ENCODE results near the gene BMP8A.
"Not testable (repeated sequence)": the region's sequence is repeated elsewhere in the genome, so short reads cannot be mapped to it uniquely, and the experiment has no call there.

BMP8A gene

DNA sequence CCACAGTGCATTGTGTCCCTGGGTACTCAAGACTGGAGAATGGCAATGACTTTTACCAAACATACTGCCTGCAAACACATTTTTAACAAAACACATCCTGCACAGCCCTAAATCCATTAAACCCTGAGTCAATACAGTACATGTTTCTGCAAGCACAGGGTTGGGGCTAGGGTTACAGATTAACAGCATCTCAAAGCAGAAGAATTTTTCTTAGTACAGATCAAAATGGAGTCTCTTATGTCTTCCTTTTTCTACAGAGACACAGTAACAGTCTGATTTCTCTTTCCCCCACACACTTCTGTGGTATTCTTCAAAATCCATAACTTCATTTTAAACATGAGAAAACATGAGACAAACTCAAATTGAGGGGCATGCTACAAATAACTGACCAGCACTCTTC, 13.9 kb downstream of the BMP8A start:
- no peak for DNase-seq (ENCODE audit: low read depth)

DNA sequence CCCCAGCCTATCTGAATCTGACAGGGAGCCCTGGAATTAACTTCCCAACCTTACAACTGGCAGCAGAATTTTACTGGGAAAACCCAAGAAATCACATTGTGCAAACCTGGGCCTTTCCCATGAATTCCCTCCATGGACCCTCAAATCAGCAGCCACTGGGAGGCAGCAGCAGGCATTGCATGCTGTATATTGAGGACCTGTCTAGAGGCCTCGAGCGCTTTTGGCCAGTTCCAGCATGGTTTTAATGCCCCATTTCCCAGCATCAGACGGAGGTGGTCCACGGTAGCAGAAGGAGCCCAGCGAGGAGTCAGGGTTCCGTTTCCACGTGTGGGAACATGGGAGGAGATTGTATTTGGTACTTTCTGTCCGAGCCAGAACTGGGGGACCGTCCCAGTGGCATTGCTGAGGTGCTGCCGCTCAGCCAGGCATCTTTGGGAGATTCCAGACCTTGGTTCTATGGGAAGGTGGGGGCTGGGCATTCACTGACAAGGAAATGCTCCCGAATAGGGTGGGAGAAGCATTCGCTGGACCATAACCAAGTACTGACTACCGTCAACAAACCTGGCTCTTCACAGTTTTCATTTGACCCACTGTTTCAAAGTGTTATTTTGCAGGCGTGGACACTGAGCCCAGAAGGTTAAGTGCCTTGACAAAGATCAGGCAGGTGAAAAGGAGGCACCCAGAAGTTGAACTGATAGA, 15.9 kb downstream of the BMP8A start:
- no peak for DNase-seq (ENCODE audit: low read depth)

DNA sequence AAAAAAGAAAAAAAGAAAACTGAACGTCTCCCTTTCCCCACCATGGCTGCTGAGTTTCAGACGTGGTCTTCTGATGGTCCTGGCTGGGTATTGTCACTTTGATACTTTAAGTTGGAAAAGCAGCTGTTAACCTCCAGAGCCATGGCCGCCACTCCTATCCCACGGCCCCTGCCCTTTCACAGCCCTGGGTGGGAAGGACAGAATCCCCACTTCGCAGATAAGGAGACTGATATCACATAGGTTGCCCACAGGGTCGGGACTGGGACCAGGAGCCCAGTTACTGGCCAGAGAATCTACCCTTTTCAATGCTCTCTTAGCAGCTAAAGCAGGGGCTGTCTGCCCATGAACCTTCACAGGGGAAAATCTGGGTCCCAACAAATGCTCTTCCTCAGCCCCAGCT, 16.8 kb downstream of the BMP8A start:
- DNase-seq (ENCODE audit: low read depth): no peak

DNA sequence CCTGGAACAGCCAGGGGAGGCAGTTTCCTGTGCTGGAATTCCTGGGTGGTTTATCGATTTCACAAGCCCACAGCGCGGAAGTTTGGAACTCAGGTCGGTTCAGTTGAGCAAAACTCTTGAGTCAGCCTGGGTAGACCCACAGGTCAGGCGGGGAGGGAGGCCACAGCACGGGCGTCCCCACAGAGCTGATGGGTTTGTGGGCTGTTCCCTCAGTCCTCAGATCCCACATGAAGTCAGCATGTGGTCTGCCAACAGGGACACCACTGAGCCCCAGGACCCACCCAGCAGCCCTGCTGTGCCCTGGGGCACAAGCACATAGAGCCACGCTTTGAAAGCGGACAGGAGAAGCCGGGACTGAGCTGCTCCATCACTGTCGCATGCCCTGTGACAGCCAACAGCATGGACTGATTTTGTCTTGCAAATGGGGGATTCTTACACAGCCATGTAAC, 17.4 kb downstream of the BMP8A start:
- DNase-seq (ENCODE audit: low read depth): no peak

DNA sequence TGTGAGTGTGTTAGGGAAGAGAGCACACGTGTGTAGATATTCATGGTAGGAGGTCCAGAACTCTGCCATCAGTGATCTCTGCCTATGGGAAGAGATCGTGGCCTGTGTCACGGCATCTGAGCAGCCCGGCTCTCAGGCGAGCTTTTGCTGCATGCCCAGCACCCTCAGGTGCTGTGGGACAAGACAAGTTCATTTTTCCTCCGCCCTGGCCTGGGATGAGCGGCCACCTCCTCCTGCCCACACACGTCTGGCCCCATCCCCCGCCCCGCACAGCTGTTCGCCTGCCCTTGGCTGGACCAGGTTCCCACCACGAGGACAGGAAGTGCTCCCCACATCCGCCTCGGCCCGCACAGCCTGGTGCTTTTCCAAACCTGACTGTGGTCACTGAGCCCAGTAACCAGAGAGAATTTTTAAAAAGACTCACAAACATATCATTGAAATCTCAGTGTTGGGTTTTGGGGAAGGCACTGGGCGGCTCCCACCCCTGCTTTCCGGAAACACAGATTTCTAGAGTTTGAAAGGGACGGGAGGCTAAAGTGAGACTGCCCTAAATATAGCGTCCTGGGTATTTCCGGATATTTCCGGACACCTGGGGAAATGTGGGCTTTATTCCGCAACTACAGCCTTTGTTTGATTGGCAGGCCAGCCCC, 18.0 kb downstream of the BMP8A start:
- DNase-seq (ENCODE audit: low read depth): no peak

DNA sequence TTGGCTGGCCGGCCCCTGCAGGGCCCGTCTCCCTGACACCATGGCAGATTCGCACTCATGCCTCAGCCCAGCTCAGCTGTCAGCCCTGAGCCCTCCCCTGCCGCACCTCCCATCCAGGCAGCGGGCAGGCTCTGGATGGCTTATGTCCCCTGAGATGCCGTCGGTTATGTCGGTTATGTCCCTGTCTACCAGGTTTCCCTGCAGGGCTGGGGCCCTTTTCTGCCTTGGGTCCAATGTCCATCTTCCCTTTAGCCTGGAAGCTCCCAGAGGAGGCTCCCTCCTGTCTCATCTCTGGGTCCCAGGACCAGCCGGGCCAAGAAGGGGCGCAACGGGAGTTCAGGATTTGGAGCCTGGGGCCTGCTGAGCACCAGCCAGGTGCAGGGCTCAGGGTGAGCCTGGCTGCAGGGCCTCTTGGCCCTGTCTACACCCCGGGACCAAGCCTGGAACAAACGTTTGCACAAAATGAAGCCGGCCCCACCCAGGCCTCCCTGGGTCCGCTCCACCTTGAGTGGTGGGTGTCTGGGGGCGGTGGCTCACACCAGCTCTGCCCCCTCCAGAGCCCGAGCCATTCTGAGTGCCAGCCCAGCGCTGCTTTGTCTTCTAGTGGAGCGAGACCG, 19.2 kb downstream of the BMP8A start:
- DNase-seq (ENCODE audit: low read depth): not testable (repeated sequence)

DNA sequence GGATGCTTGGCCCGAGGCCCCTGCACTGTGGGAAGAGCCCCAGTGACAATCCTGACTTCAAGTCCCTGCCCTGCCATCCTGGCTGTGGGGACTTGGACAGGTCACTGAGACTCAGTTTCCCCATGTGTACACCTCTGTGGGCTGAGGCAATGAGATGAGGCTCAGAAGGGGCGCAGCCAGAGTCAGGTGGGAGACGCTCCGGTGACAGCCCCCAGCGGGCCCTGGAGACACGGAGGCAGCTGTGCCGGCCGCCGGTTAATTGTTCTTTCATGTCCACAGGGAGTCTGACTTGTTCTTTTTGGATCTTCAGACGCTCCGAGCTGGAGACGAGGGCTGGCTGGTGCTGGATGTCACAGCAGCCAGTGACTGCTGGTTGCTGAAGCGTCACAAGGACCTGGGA, 20.0 kb downstream of the BMP8A start:
- DNase-seq (ENCODE audit: low read depth): not testable (repeated sequence)

DNA sequence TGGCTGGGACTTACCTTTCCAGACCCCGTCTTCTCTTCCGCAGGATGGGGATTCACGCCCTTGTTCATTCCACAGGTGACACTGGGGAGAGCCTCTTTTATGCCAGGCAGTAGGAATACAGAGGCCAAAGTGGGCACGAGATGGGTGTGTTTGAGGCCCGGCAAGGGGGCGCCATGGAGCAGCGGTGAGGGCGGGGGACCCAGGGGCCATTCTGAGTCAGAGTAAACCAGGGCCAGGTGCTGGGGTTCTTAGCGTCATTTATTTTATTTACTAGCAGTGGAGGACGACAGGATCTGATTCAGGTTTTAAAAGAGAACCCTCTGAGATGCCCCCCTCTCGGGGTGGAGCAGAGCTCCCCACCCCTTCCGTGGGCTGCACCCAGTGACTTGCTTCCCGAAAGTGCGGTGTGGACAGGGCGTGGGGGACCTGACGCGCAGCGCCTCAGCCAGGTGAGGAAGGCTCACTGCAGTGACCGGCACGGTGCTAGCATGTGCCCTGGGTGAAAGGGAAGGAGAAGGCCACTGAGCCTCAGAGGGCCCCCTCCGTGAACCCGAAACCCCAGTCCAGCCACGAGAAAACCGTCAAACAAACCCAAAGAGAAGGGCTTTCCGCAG, 20.9 kb downstream of the BMP8A start:
- not testable (repeated sequence) for DNase-seq (ENCODE audit: low read depth)

DNA sequence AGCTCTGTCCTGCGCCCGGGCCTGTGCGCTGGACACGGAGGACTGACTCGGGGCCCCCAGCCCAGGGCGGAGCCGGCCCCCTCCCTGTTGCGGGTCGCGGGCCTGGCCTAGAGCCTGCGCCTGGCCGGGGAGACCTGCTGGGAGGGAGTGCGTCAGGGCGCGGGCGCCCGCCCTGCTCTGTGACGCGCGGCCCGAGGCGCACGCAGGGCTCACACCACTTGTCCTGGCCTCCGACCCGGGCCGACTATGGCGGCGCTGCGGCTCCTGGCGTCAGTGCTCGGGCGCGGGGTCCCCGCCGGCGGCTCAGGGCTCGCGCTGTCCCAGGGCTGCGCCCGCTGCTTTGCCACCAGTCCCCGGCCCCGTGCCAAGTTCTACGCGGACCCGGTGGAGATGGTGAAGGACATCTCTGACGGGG, 23.3 kb downstream of the BMP8A start:
- not testable (repeated sequence) for DNase-seq (ENCODE audit: low read depth)

DNA sequence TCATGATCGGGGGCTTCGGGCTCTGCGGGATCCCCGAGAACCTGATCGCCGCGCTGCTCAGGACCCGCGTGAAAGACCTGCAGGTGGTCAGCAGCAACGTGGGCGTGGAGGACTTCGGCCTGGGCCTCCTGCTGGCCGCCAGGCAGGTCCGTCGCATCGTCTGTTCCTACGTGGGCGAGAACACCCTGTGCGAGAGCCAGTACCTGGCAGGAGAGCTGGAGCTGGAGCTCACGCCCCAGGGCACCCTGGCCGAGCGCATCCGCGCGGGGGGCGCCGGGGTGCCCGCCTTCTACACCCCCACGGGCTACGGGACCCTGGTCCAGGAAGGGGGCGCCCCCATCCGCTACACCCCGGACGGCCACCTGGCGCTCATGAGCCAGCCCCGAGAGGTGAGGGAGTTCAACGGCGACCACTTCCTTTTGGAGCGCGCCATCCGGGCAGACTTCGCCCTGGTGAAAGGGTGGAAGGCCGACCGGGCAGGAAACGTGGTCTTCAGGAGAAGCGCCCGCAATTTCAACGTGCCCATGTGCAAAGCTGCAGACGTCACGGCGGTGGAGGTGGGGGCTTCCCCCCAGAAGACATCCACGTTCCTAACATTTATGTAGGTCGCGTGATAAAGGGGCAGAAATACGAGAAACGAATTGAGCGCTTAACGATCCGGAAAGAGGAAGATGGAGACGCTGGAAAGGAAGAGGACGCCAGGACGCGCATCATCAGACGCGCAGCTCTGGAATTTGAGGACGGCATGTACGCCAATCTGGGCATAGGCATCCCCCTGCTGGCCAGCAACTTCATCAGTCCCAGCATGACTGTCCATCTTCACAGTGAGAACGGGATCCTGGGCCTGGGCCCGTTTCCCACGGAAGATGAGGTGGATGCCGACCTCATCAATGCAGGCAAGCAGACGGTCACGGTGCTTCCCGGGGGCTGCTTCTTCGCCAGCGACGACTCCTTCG, 24.0 kb downstream of the BMP8A start:
- not testable (repeated sequence) for DNase-seq (ENCODE audit: low read depth)

DNA sequence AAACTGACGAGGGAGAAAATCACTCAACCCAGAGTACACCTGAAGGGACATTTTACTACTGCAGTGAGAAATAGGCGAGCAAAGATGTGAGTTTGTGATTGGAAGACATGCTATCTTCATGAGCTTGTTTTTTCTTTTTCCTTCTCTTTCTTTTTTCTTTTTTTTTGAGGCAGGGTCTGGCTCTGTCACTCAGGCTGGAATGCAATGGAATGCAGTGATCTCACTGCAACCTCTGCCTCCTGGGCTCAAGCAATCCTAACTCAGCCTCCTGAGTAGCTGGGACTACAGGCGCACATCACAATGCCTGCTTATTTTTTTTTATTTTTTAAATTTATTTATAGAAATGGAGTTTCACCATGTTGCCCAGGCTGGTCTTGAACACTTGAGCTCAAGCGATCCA, 25.4 kb downstream of the BMP8A start:
- DNase-seq (ENCODE audit: low read depth): not testable (repeated sequence)

DNA sequence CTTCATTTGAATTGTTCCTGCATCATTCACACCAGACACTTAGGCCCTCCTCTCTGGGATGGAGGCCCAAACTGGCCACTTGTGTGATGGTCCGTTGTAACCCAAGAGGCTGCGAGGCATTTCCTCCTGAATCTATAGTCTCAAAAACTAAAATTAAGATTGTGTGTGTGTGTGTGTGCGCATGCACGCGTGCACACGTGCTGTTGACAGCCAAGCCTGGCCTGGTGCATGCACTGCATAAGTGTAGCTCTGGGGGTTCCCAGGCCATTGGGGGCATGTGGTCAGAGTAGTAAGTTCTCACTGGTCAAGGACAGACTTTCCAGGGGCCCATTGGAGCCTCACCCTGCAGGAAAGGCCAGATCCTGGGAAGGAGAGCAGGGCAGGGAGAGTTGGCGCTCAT, 26.5 kb downstream of the BMP8A start:
- not testable (repeated sequence) for DNase-seq (ENCODE audit: low read depth)

DNA sequence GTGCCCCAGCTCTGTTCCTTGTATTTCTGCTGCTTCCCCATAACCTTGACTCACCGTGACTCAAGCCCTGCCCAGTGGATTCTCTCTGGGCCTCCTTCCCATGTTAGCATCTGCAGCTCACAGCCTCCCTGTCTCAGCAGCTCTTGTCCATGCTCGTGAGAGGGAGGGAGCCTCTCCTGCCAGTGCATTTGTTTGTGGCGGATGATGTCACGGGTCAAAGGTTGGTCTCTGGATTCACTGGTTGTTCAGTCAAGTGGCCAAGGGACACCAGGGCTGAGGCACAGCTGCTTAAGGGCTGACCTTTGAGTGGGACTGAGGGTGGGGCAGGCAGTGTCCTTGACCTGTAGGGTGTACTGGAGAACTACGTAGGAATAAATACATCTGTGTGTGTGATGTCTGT, 27.9 kb downstream of the BMP8A start:
- not testable (repeated sequence) for DNase-seq (ENCODE audit: low read depth)

DNA sequence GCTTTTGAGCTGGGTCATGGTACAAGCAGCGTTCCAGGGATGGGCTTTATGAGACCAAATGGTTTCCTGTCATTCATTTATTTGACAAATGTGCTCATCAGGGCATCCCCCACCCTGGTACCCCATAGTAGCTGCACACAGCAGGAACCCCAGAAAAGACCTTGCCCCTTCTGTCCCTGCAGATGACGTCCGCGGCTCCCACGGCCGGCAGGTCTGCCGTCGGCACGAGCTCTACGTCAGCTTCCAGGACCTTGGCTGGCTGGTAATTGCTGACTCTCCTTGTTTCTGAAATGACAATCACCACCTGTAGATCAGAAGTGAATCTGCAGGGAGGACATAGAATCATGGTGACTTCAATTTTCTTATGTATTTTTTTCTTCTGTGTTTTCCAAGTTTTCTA, 30.8 kb downstream of the BMP8A start:
- not testable (repeated sequence) for DNase-seq (ENCODE audit: low read depth)

DNA sequence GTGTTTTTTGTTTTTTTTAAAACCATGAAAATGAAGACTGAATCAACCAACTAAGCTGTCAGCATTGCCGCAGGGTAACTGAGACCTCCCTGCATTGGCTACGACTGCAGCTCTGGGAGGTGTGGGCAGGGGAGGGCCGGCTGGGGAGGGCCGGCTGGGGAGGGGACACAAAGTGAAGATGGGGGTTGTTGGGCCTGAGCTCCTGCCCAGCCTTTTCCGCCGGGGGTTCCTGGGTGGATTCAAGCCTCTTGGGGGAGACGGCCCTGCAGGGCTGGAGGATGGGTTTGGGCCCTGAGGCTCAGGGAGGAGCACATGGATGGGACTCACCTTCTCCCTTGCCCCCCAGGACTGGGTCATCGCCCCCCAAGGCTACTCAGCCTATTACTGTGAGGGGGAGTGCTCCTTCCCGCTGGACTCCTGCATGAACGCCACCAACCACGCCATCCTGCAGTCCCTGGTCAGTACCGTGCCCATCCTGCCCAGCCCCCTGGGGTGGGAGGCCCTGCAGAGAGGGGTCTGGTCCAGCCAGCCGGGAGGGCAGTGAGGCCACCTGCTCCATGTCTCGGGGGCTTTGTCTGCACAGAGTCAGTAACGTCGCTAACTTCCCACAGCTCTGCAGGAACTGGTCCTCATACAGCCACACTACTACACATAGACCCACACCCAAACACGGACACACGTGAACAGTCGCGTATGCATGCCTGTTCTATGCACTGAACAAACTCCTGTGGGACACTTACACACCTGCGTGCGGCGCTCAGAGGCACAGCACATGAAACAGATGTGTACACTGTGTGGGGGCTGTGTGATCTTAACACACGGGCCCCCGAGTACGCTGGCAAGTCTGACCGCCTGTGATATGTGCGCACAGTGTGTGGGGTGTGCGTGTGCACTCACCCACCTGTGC, 31.5 kb downstream of the BMP8A start:
- no peak for DNase-seq (ENCODE audit: low read depth)

DNA sequence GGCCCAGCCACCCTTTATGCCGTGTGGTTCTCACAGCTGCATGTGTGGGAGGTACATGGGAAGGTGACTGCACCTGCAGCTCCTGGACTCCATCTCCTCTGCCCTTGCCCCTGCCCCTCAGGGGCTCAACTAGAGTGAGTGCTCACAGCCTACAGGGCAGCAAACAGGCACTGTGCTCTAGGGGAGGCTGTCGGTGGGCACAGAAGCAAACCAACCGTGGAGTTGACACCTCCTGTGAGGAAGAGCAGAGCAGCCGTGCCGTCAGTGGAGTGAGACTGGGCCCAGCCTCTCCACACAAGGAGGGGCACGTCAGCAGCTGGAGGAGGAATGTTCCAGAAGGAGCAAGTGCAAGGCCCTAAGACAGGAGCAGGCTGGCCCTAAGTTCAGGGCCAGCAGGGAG, 32.7 kb downstream of the BMP8A start:
- DNase-seq (ENCODE audit: low read depth): no peak

DNA sequence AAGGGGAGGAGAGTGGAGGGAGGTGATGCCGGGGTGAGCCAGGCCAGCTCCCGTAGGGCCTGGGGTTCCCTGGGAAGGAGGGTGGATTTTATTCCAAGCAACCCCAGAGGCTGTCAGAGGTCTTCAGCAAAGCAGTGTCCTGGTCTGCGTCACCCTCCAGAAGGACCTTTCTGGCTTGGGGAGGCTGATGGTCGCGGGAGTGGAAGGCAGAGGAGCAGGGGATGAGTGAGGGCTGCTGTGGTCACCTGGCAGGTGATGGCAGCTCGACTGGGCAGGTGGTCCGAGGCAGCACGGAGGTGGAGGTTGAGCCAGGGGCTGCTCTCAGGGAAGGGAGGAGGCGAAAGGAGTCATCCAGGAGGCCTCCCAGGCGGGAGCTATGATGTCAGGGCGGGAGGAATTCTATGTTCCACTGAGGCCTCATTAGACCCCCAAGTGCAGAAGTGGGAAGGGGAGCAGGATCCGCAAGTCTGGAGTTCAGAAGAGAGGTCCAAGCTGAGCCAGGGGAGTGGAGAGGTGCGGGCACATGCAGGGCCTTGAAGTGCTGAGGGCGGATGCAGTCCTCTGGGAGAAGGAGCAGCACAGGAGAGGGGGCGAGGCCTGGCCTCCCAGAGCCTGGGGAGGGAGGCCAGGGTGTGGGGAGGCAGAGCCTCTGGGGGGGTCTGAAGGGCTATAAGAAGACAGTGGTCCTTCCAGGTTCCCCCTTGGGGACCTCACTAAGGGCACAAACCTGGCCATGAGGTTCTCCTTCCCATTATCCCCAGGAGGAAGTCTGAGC, 33.3 kb downstream of the BMP8A start:
- DNase-seq (ENCODE audit: low read depth): no peak

DNA sequence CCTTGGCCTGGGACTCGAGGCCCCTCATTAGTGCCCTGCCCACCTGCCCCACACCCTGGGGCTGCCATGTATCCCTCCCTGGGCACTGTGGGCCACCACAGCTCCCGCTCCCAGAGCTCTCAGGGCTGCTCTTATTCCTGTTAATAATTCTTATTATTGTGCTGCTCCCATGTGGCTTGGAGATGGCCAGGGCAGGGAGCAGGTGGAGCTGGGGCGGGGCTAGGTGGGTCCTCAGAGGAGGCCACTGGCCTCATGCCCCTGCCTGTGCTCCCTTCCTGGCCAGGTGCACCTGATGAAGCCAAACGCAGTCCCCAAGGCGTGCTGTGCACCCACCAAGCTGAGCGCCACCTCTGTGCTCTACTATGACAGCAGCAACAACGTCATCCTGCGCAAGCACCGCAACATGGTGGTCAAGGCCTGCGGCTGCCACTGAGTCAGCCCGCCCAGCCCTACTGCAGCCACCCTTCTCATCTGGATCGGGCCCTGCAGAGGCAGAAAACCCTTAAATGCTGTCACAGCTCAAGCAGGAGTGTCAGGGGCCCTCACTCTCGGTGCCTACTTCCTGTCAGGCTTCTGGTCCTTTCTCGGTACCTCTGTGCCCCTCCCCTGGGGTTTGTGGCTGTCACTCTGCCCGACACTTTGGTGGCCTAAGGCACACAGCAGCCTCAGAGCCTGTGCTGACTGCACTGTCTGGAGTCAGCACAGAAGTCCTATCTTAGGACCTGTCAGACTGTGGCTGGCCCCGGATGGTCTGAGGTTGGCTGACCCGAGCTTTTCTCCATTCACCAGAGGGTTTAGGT, 34.1 kb downstream of the BMP8A start:
- no peak for DNase-seq (ENCODE audit: low read depth)

Data from T follicular helper cell (primary cell).